ENCODE results near the gene RBCK1.
A peak's percentile ranks its signal among the peaks of the same experiment; 100 is the strongest.
"Not testable (repeated sequence)": the region's sequence is repeated elsewhere in the genome, so short reads cannot be mapped to it uniquely, and the experiment has no call there.

The RBCK1 gene

GRCh38 chr20:407953-408842 is at the start of gene RBCK1:
TSS of gene RBCK1 (plus strand) at chr20:408299. CDS start at chr20:408758, 459 bp downstream.
- DNase-seq: peak; percentile 69 to 76

DNA sequence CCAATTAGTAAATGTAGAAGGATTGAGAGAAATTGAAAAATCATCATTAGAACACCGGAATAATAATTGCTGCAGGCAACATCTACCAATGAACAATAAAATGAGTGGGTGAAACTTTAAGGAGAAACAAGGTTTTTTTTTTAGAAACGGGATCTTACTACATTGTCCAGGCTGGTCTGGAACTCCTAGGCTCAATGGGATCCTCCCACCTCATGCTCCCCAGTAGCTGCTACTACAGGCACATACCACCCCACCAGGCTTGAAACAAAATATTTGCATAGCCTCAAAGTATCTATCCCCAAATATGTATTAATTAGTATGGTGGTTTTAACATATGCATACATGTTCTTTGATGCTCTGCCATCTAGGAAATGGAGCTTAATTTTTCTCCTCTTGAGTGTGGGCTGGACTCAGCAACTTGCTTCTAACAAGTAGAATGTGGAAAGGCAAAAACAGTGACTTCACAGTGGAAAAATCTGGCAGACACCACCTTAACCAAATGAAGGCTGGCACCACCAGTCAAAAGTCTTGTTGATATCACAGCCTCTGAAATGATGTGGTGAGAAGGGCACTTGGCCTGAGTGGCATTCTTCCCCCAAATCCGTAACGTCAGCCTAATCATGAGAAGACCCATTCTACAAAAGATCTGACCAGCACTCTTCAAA is 49.1 kb upstream of the RBCK1 start:
- DNase-seq: no peak

DNA sequence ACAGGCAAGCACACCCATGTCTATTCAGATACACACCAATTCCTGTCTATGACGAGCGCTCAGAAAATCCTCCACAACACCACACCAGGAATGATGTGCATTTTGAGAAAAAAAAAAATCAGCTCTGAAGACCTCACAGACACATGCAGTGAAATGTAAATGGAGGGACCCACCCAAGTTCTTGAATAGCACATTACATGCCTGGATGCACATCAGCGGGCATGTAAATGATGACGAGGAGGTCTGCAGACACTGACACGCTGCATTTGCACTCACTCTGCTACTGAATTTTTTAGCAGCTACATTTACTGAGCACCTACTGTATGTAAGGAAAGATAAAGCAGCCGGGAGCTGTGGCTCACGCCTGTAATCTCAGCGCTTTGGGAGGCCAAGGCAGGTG is 46.5 kb upstream of the RBCK1 start:
- DNase-seq: no peak

- DNase-seq: peak; percentile 97
Observed at GRCh38 chr20:362271-363254, 45.5 kb upstream of the RBCK1 start.

GRCh38 chr20:363319-364078 is 44.6 kb upstream of the RBCK1 start:
- DNase-seq: peak in 1 of 2 experiments; percentile 50

DNA sequence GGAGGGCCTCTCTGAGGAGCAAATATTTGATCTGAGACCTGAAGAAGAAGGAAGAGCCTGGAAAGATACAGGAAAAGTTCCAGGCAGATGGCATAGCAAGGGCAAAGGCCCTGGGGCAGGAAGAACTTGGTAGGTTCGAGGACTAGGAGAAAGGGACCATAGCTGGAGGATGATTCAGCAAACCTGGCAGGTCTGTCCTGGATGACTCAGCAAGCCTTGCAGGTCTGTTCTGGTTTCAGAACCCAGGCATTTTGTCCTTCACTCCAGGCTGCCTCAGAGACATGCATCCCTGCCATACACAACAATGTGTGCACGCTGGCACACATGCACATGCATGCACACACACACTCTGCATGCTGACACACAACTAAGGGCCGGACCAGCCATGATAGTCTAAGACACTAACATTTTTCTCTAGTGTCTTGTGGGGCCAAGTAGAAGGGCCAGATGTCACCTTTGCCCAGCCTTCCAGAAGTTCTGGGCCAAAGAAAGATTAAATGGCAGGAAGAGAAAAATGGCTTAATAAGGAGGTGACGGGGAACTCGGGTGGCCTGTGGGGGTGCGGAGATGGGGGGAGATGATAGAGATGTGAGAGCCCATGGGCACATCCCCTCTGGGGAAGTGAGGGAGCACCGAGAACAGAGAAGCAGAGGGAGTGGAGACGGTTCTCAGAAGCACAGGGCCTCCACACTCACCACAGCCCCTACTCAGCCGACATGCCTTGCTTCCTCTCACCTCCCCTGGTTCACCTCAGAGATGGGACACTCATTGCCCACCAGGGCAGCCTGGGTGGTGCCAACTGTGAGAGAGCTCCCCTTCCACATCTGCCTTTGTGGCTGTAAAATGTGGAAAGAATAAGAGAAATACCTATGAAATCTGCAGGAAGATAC is 42.9 kb upstream of the RBCK1 start:
- no peak for DNase-seq

GRCh38 chr20:366041-366718 is 41.9 kb upstream of the RBCK1 start:
- no peak for DNase-seq

DNA sequence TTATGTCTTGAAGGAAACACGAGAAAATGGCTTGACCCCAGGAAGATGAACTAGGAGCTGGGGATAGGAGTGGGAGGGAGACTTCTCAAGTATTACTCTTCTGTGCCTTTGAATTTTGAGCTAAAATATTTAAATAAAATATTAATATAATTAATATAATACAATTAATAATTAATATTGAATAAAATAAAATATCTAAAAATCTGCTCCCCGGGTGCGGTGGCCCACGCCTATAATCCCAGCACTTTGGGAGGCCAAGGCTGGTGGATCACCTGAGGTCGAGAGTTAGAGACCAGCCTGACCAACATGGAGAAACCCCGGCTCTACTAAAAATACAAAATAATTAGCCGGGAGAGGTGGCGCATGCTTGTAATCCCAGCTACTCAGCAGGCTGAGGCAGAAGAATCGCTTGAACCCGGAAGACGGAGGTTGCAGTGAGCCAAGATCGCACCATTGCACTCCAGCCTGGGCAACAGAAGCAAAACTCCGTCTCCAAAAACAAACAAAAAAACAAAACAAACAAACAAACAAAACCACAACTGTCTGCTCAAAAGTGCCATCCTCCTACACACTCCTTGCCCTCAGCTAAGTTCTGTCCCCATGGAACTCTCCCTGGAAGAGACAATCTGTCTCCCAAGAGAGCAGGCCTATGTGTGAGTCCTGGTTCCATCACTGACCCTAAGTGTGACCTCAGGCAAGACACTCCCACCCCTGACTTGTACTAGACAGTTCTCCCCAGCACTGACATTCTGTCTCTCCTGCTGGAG is 41.2 kb upstream of the RBCK1 start:
- DNase-seq: no peak

DNA sequence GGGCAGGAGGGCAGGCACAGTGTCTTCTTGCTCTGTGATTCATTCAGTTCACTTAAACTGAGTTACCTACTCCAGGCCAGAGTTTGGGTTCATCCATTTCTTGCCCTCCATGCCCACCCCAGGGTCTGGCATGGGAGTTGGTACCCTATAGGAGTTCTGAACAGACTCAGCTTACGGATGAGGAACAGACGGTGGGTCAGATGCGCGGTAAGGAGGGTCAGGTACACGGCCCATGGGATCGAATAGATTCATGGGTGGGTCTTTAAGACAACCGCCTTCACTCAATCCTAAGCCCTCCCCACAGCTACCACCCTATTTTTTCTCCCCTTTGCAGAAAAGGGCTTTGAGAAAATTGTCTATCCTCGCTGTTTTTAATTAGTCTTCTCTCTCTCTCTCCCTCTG is 40.6 kb upstream of the RBCK1 start:
- DNase-seq: no peak

GRCh38 chr20:368915-369314 is 39.2 kb upstream of the RBCK1 start:
- no peak for DNase-seq

GRCh38 chr20:370151-370600 is 37.9 kb upstream of the RBCK1 start:
- no peak for DNase-seq

GRCh38 chr20:370977-371754 is 36.9 kb upstream of the RBCK1 start:
- DNase-seq: no peak

- DNase-seq: peak in 1 of 2 experiments; percentile 45
Observed at GRCh38 chr20:371755-372542, 36.1 kb upstream of the RBCK1 start.

GRCh38 chr20:372543-373082 is 35.5 kb upstream of the RBCK1 start:
- not testable (repeated sequence) for DNase-seq

- no peak for DNase-seq
Observed at GRCh38 chr20:373171-373890, 34.8 kb upstream of the RBCK1 start.

GRCh38 chr20:375265-375889 is 32.7 kb upstream of the RBCK1 start:
- no peak for DNase-seq
